Loucy (cell line): Measurements from ENCODE around the gene PTPRO.

Source experiments
- H2AFZ ChIP-seq: fragments of 200-600 bp; sonication (generic); 2 replicates; pipeline ENCODE4 v1.6.0; 2016; ENCODE audit warnings: antibody characterized with exemption, mild to moderate bottlenecking, low read length, moderate library complexity
- H3F3A ChIP-seq: fragments of 200-600 bp; 2 replicates; pipeline ENCODE4 v1.6.0; 2016; ENCODE audit warnings: antibody characterized with exemption, low read depth, mild to moderate bottlenecking
- H3K27me3 ChIP-seq: fragments of 200-600 bp; sonication (generic); 2 replicates; pipeline ENCODE4 v1.6.1; 2014; ENCODE audit warnings: low read length, mild to moderate bottlenecking; ENCODE audit not compliant: insufficient read depth, poor library complexity, severe bottlenecking
- H3K36me3 ChIP-seq: fragments of 200-600 bp; sonication (generic); 2 replicates; pipeline ENCODE4 v1.6.1; 2016; ENCODE audit warnings: low read length; ENCODE audit not compliant: insufficient read depth
- H3K4me1 ChIP-seq: fragments of 200-600 bp; sonication (generic); 2 replicates; pipeline ENCODE4 v1.5.1; 2014; ENCODE audit warnings: low read length, mild to moderate bottlenecking; ENCODE audit not compliant: insufficient read depth, poor library complexity, severe bottlenecking
- H3K4me2 ChIP-seq: fragments of 200-600 bp; sonication (generic); 2 replicates; pipeline ENCODE4 v1.6.0; 2014; ENCODE audit warnings: antibody characterized with exemption, low read length, low read depth, mild to moderate bottlenecking; ENCODE audit not compliant: poor library complexity, severe bottlenecking
- H3K4me3 ChIP-seq: fragments of 200-600 bp; sonication (generic); 2 replicates; pipeline ENCODE4 v1.5.1; 2014; ENCODE audit warnings: low read length, mild to moderate bottlenecking, mixed read lengths; ENCODE audit not compliant: poor library complexity, severe bottlenecking
- H3K79me2 ChIP-seq: fragments of 200-600 bp; sonication (generic); 2 replicates; pipeline ENCODE4 v1.6.1; 2014; ENCODE audit warnings: low read length; ENCODE audit not compliant: insufficient read depth
- H3K9ac ChIP-seq: fragments of 200-600 bp; sonication (generic); 2 replicates; pipeline ENCODE4 v1.6.0; 2014; ENCODE audit warnings: mild to moderate bottlenecking, low read depth, low read length, moderate library complexity; ENCODE audit not compliant: poor library complexity, severe bottlenecking
- H3K9me2 ChIP-seq: fragments of 200-600 bp; sonication (generic); replicated peaks from 2 replicates; pipeline ENCODE4 v1.6.1; 2016; ENCODE audit warnings: low read depth, low read length, mixed read lengths
- H3K9me3 ChIP-seq: fragments of 200-600 bp; sonication (generic); 2 replicates; pipeline ENCODE4 v1.6.1; 2014; ENCODE audit warnings: mild to moderate bottlenecking, antibody characterized with exemption, low read length, low read depth; ENCODE audit not compliant: insufficient read depth
- H4K20me1 ChIP-seq: fragments of 200-600 bp; sonication (generic); 2 replicates; pipeline ENCODE4 v1.6.0; 2014; ENCODE audit warnings: antibody characterized with exemption, low read length, mild to moderate bottlenecking; ENCODE audit not compliant: insufficient read depth, poor library complexity, severe bottlenecking
- CTCF ChIP-seq: fragments of 200-600 bp; sonication (generic); conservative IDR thresholded peaks from 2 replicates; pipeline ENCODE4 v1.5.1; 2014; ENCODE audit warnings: mild to moderate bottlenecking, antibody characterized with exemption, low read length
- EZH2phosphoT487 ChIP-seq: fragments of 200-600 bp; IDR thresholded peaks from 2 replicates; pipeline ENCODE4 v1.6.1; 2018; ENCODE audit warnings: antibody characterized with exemption, mild to moderate bottlenecking, moderate library complexity, borderline replicate concordance

PTPRO gene

GRCh38 chr12:15541996-15542631, 219.8 kb downstream of the PTPRO start:
- H3K4me3 ChIP-seq, result no peak overlapping the region
- H3K9me3 ChIP-seq, result no peaks in the 10 kb centered on the region
- no peak overlapping the region for H3K4me2 ChIP-seq
- H2AFZ ChIP-seq, result no peak overlapping the region
- H4K20me1 ChIP-seq, result no peaks in the 10 kb centered on the region
- no peaks in the 10 kb centered on the region for H3F3A ChIP-seq
- no peaks in the 10 kb centered on the region for H3K79me2 ChIP-seq
- no peaks in the 10 kb centered on the region for H3K36me3 ChIP-seq
- H3K4me1 ChIP-seq, result no peaks in the 10 kb centered on the region
- TF ChIP-seq EZH2phosphoT487 (no peak), CTCF (no peak)
- H3K9ac ChIP-seq, result no peak overlapping the region
- H3K27me3 ChIP-seq, result no peaks in the 10 kb centered on the region
- no peaks in the 10 kb centered on the region for H3K9me2 ChIP-seq

- Histone ChIP-seq H3K4me1 (no peaks in the 10 kb centered on the region), H3K79me2 (no peaks in the 10 kb centered on the region), H3F3A (no peaks in the 10 kb centered on the region), H4K20me1 (no peaks in the 10 kb centered on the region), H3K4me2 (no peak overlapping the region), H3K9me2 (no peaks in the 10 kb centered on the region), H3K9me3 (no peaks in the 10 kb centered on the region), H3K36me3 (no peaks in the 10 kb centered on the region), H3K9ac (no peak overlapping the region), H2AFZ (no peak overlapping the region), H3K4me3 (no peak overlapping the region), H3K27me3 (no peaks in the 10 kb centered on the region)
- TF ChIP-seq EZH2phosphoT487 (no peak), CTCF (no peak)
Observed at GRCh38 chr12:15543347-15543746, 221.0 kb downstream of the PTPRO start.

DNA sequence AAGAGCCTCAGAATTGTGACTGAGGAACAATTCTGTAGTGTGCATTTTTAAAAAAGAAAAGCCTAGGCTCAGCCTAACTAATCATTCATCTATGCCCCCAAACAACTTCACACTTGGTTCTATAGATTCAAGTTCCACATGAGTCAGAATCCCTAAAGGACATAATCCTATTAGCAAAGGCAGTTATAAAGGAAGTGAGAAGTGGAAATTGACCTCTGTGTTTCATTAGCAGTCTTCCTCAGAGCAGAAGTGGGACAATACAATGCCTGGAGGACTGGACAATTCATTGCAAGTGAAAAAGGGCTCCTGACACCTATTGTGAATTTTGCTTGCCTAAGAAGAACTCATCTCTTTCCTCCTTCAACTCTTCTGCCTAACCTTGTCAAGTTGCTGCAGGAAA, 222.3 kb downstream of the PTPRO start:
- Histone ChIP-seq H3K79me2 (no peaks in the 10 kb centered on the region), H3K36me3 (no peaks in the 10 kb centered on the region), H3K27me3 (no peaks in the 10 kb centered on the region), H4K20me1 (no peaks in the 10 kb centered on the region), H2AFZ (no peak overlapping the region), H3K9ac (no peak overlapping the region), H3K4me1 (no peaks in the 10 kb centered on the region), H3K4me3 (no peak overlapping the region), H3K4me2 (no peak overlapping the region), H3K9me3 (no peaks in the 10 kb centered on the region), H3F3A (no peaks in the 10 kb centered on the region), H3K9me2 (no peaks in the 10 kb centered on the region)
- TF ChIP-seq CTCF, result no peak
- TF ChIP-seq EZH2phosphoT487, result no peak
